GM18511 (cell line): Measurements from ENCODE around the gene CACNG8.
"Not testable (repeated sequence)": the region's sequence is repeated elsewhere in the genome, so short reads cannot be mapped to it uniquely, and the experiment has no call there.

Experiments used
- ATAC-seq: cut with Tn5 transposase; IDR thresholded peaks from one replicate; pipeline ENCODE4 v1.9.1; 2021; ENCODE audit warnings: mild to moderate bottlenecking, moderate library complexity; ENCODE audit not compliant: unreplicated experiment

The CACNG8 gene

GRCh38 chr19:54030895-54031586 is 68.3 kb downstream of the CACNG8 start:
- ATAC-seq = no peak

GRCh38 chr19:54035215-54036178 is 72.8 kb downstream of the CACNG8 start:
- ATAC-seq = no peak

- ATAC-seq = not testable (repeated sequence)
These were observed 73.8 kb downstream of the CACNG8 start for GRCh38 chr19:54036542-54036941.
